GM12872 (cell line): ENCODE measurements around the gene FYB1.

Experiments
- CTCF ChIP-seq: IDR thresholded peaks from 3 replicates; pipeline ENCODE4 v1.5.1; 2011; ENCODE audit warnings: low read depth, mild to moderate bottlenecking, low read length, moderate library complexity; ENCODE audit not compliant: insufficient read depth

Gene FYB1

GRCh38 chr5:39208471-39208870 is 10.9 kb downstream of the FYB1 start:
- no peak for TF ChIP-seq CTCF

GRCh38 chr5:39207345-39208045 is 11.9 kb downstream of the FYB1 start:
- no peak for TF ChIP-seq CTCF

- no peak for TF ChIP-seq CTCF
These were observed 12.6 kb downstream of the FYB1 start for GRCh38 chr5:39206630-39207321.

GRCh38 chr5:39205550-39205949 is 13.8 kb downstream of the FYB1 start:
- TF ChIP-seq CTCF = no peak

GRCh38 chr5:39203951-39204350 is 15.4 kb downstream of the FYB1 start:
- no peak for TF ChIP-seq CTCF

GRCh38 chr5:39203275-39203922 is 16.0 kb downstream of the FYB1 start:
- no peak for TF ChIP-seq CTCF

- no peak for TF ChIP-seq CTCF
These were observed 16.6 kb downstream of the FYB1 start for GRCh38 chr5:39202597-39203274.
